HEK293 (cell line): ENCODE results near the gene ACTL8.

ENCODE experiments used
- CTCF ChIA-PET: fragments of 350-600 bp; formaldehyde crosslinking; extraction: SDS; loops from one replicate; lab custom pipeline; 2021; ENCODE audit warnings: antibody characterized with exemption; lab: Yijun Ruan, JAX
- POLR2A ChIA-PET: fragments of 300-600 bp; formaldehyde crosslinking; extraction: SDS; loops from one replicate; lab custom pipeline; 2020; ENCODE audit warnings: antibody characterized with exemption, inconsistent platforms; lab: Yijun Ruan, JAX
- H3K27ac ChIP-seq: fragments of 200-500 bp; sonication (Bioruptor generic); 2 replicates; pipeline ENCODE4 v1.5.1; 2014; ENCODE audit warnings: low read depth, low read length, control low read depth, inconsistent platforms; ENCODE audit errors: extremely low read depth
- H3K36me3 ChIP-seq, 2 experiments: fragments of 200-500 bp in 1 of 2; sonication (Bioruptor generic) in 1 of 2; 1 replicate in 1 of 2; 2 replicates in 1 of 2; pipeline ENCODE4 v1.5.1; 2014 to 2017; ENCODE audit warnings: inconsistent platforms in 2 of 2, low read length in 2 of 2; ENCODE audit not compliant: control insufficient read depth in 2 of 2, insufficient read depth in 1 of 2
- H3K4me1 ChIP-seq: fragments of 200-500 bp; sonication (Bioruptor generic); 2 replicates; pipeline ENCODE4 v1.5.1; 2014; ENCODE audit warnings: mild to moderate bottlenecking, low read length, inconsistent platforms; ENCODE audit not compliant: control insufficient read depth, insufficient read depth
- H3K4me3 ChIP-seq: 2 replicates; pipeline ENCODE4 v1.5.1; 2011; ENCODE audit warnings: low read depth, mild to moderate bottlenecking, control low read depth, low read length, moderate library complexity
- H3K9me3 ChIP-seq: fragments of 200-500 bp; sonication (Bioruptor generic); 2 replicates; pipeline ENCODE4 v1.5.1; 2014; ENCODE audit warnings: low read depth, low read length, inconsistent platforms; ENCODE audit not compliant: control insufficient read depth, insufficient read depth
- SCRT2 ChIP-seq: fragments of 450-650 bp; formaldehyde crosslinking; IDR thresholded peaks from 2 replicates; pipeline ENCODE4 v1.5.1; 2016; ENCODE audit warnings: missing biosample characterization, missing genetic modification characterization
- ZBTB17 ChIP-seq: fragments of 450-650 bp; formaldehyde crosslinking; IDR thresholded peaks from 2 replicates; pipeline ENCODE4 v1.5.1; 2016; ENCODE audit warnings: missing biosample characterization, missing genetic modification characterization
- ZBTB48 ChIP-seq: fragments of 450-650 bp; formaldehyde crosslinking; IDR thresholded peaks from 2 replicates; pipeline ENCODE4 v1.5.1; 2016; ENCODE audit warnings: missing biosample characterization, missing genetic modification characterization
- ZBTB7A ChIP-seq: fragments of 450-650 bp; formaldehyde crosslinking; IDR thresholded peaks from 2 replicates; pipeline ENCODE4 v1.5.1; 2016; ENCODE audit warnings: low read depth, missing biosample characterization, missing genetic modification characterization
- ZNF10 ChIP-seq: fragments of 450-650 bp; formaldehyde crosslinking; IDR thresholded peaks from 2 replicates; pipeline ENCODE4 v1.5.1; 2017; ENCODE audit warnings: missing biosample characterization, missing genetic modification characterization
- ZNF114 ChIP-seq: fragments of 450-650 bp; formaldehyde crosslinking; IDR thresholded peaks from 2 replicates; pipeline ENCODE4 v1.5.0; 2017; ENCODE audit warnings: missing biosample characterization, missing genetic modification characterization
- ZNF174 ChIP-seq: fragments of 450-650 bp; formaldehyde crosslinking; IDR thresholded peaks from 2 replicates; pipeline ENCODE4 v1.5.0; 2017; ENCODE audit warnings: missing biosample characterization, mild to moderate bottlenecking, missing genetic modification characterization
- ZNF24 ChIP-seq: fragments of 450-650 bp; formaldehyde crosslinking; IDR thresholded peaks from 2 replicates; pipeline ENCODE4 v1.5.1; 2016; ENCODE audit warnings: missing biosample characterization, missing genetic modification characterization
- ZNF302 ChIP-seq: fragments of 450-650 bp; formaldehyde crosslinking; IDR thresholded peaks from 2 replicates; pipeline ENCODE4 v1.5.1; 2016; ENCODE audit warnings: missing biosample characterization, missing genetic modification characterization, low read depth
- ZNF341 ChIP-seq: fragments of 450-650 bp; formaldehyde crosslinking; IDR thresholded peaks from 2 replicates; pipeline ENCODE4; 2016; ENCODE audit warnings: low read depth, missing biosample characterization, missing genetic modification characterization
- ZNF394 ChIP-seq: fragments of 450-650 bp; formaldehyde crosslinking; IDR thresholded peaks from 2 replicates; pipeline ENCODE4 v1.5.1; 2016; ENCODE audit warnings: missing biosample characterization, missing genetic modification characterization, mild to moderate bottlenecking, moderate library complexity, borderline replicate concordance
- ZNF423 ChIP-seq: fragments of 450-650 bp; formaldehyde crosslinking; IDR thresholded peaks from 2 replicates; pipeline ENCODE4 v1.5.1; 2016; ENCODE audit warnings: missing biosample characterization, missing genetic modification characterization
- ZNF433 ChIP-seq: fragments of 450-650 bp; formaldehyde crosslinking; IDR thresholded peaks from 2 replicates; pipeline ENCODE4 v1.5.1; 2016; ENCODE audit warnings: missing biosample characterization, missing genetic modification characterization, low read depth
- TF ChIP-seq, protein P1 (sequence below): fragments of 450-650 bp; formaldehyde crosslinking; IDR thresholded peaks from 2 replicates; pipeline ENCODE4 v1.5.1; 2016; ENCODE audit warnings: missing biosample characterization, missing genetic modification characterization
- TF ChIP-seq, protein P2 (sequence below): fragments of 450-650 bp; formaldehyde crosslinking; IDR thresholded peaks from 2 replicates; pipeline ENCODE4 v1.5.1; 2016; ENCODE audit warnings: missing biosample characterization, missing genetic modification characterization
- TF ChIP-seq, protein P3 (sequence below): fragments of 450-650 bp; formaldehyde crosslinking; IDR thresholded peaks from 2 replicates; pipeline ENCODE4 v1.5.1; 2017; ENCODE audit warnings: missing biosample characterization, mild to moderate bottlenecking, missing genetic modification characterization, moderate library complexity
- TF ChIP-seq, protein P4 (sequence below): fragments of 450-650 bp; IDR thresholded peaks from 2 replicates; pipeline ENCODE4 v1.5.1; 2018; ENCODE audit warnings: missing biosample characterization, mild to moderate bottlenecking, missing genetic modification characterization
- TF ChIP-seq, protein P5 (sequence below): fragments of 450-650 bp; formaldehyde crosslinking; conservative IDR thresholded peaks from 2 replicates; pipeline ENCODE4 v1.5.1; 2016; ENCODE audit warnings: low read depth, missing biosample characterization, missing genetic modification characterization

Gene ACTL8

DNA sequence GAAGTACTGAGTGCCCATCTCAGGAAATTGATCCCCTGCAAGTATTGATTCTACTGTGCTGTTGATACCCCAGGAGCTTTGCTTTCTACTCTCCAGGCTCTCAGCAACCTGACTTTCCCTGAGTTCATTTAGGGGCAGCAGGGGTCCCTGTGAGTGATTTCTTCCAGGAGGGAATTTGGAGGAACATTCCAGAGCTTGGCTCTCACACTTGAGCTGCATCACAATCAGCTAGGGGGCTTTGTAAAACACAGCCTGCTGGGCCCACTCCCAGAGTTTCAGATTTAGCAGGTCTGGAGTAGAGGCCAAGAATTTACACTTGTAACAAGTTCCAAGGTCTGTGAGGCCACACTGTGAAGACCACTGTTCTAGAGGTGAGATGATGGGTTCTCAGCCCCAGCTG is 16.1 kb upstream of the ACTL8 start:
- CTCF ChIA-PET = interaction anchor here (0.7 to 1.2 kb wide), 2 partner anchors 17 to 86 kb away, joined by 3 read pairs; no protein-coding TSS in a partner anchor
- Histone ChIP-seq H3K4me1 (no peaks in the 10 kb centered on the region), H3K27ac (no peak overlapping the region), H3K4me3 (no peak overlapping the region), H3K36me3 (no peaks in the 10 kb centered on the region), H3K9me3 (no peaks in the 10 kb centered on the region)
- POLR2A ChIA-PET = interaction anchor here (0.7 kb wide), 1 partner anchor 123 kb away, joined by 5 read pairs; no protein-coding TSS in a partner anchor
- TF ChIP-seq ZBTB7A (no peak), ZNF302 (tag by site-specific recombination) (no peak), ZNF394 (tag by site-specific recombination) (no peak), ZNF10 (tag by site-specific recombination) (no peak), SCRT2 (tag by site-specific recombination) (no peak), ZNF174 (tag by site-specific recombination) (no peak), ZBTB48 (tag by site-specific recombination) (no peak)
- TF ChIP-seq, protein P1, sequence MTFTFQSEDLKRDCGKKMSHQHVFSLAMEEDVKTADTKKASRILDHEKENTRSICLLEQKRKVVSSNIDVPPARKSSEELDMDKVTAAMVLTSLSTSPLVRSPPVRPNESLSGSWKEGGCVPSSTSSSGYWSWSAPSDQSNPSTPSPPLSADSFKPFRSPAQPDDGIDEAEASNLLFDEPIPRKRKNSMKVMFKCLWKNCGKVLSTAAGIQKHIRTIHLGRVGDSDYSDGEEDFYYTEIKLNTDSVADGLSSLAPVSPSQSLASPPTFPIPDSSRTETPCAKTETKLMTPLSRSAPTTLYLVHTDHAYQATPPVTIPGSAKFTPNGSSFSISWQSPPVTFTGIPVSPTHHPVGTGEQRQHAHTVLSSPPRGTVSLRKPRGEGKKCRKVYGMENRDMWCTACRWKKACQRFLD (tag by site-specific recombination) = no peak
- TF ChIP-seq, protein P2, sequence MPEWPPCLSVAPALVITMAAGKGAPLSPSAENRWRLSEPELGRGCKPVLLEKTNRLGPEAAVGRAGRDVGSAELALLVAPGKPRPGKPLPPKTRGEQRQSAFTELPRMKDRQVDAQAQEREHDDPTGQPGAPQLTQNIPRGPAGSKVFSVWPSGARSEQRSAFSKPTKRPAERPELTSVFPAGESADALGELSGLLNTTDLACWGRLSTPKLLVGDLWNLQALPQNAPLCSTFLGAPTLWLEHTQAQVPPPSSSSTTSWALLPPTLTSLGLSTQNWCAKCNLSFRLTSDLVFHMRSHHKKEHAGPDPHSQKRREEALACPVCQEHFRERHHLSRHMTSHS (tag by site-specific recombination) = no peak
- TF ChIP-seq, protein P3, sequence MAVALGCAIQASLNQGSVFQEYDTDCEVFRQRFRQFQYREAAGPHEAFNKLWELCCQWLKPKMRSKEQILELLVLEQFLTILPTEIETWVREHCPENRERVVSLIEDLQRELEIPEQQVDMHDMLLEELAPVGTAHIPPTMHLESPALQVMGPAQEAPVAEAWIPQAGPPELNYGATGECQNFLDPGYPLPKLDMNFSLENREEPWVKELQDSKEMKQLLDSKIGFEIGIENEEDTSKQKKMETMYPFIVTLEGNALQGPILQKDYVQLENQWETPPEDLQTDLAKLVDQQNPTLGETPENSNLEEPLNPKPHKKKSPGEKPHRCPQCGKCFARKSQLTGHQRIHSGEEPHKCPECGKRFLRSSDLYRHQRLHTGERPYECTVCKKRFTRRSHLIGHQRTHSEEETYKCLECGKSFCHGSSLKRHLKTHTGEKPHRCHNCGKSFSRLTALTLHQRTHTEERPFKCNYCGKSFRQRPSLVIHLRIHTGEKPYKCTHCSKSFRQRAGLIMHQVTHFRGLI (tag by site-specific recombination) = no peak

DNA sequence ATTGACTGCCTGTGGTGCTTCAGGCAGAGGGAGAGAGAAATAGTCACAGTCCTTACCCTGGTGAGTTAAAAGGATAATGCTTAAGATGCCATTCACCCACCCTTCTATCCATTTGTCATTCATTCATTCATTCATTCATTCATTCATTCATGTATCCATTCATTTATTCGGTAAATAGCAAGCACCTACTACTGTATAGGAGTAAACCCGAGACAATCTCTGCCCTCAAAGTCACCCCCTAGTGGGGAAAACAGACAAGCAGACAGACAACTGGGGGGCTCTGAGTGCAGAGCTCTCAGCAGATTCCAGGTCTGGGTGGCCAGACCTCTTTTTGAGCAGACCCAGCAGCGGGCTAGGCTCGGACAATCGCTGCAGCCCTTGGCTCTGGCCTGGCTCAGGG is 14.1 kb upstream of the ACTL8 start:
- Histone ChIP-seq H3K9me3 (no peaks in the 10 kb centered on the region), H3K27ac (no peak overlapping the region), H3K4me1 (no peaks in the 10 kb centered on the region), H3K36me3 (no peaks in the 10 kb centered on the region), H3K4me3 (no peak overlapping the region)
- ChIA-PET POLR2A (no interaction called here), CTCF (no interaction called here)
- TF ChIP-seq ZNF114 (tag by site-specific recombination) (no peak), ZNF341 (no peak), ZNF423 (tag by site-specific recombination) (no peak), ZNF24 (tag by site-specific recombination) (0 out of 2 replicates have a peak, but pooled peaks have one; percentile 67), ZNF433 (tag by site-specific recombination) (no peak), ZBTB17 (tag by site-specific recombination) (no peak)
- TF ChIP-seq, protein P4, sequence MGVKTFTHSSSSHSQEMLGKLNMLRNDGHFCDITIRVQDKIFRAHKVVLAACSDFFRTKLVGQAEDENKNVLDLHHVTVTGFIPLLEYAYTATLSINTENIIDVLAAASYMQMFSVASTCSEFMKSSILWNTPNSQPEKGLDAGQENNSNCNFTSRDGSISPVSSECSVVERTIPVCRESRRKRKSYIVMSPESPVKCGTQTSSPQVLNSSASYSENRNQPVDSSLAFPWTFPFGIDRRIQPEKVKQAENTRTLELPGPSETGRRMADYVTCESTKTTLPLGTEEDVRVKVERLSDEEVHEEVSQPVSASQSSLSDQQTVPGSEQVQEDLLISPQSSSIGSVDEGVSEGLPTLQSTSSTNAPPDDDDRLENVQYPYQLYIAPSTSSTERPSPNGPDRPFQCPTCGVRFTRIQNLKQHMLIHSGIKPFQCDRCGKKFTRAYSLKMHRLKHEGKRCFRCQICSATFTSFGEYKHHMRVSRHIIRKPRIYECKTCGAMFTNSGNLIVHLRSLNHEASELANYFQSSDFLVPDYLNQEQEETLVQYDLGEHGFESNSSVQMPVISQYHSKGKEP (tag by site-specific recombination) = no peak
- TF ChIP-seq, protein P5, sequence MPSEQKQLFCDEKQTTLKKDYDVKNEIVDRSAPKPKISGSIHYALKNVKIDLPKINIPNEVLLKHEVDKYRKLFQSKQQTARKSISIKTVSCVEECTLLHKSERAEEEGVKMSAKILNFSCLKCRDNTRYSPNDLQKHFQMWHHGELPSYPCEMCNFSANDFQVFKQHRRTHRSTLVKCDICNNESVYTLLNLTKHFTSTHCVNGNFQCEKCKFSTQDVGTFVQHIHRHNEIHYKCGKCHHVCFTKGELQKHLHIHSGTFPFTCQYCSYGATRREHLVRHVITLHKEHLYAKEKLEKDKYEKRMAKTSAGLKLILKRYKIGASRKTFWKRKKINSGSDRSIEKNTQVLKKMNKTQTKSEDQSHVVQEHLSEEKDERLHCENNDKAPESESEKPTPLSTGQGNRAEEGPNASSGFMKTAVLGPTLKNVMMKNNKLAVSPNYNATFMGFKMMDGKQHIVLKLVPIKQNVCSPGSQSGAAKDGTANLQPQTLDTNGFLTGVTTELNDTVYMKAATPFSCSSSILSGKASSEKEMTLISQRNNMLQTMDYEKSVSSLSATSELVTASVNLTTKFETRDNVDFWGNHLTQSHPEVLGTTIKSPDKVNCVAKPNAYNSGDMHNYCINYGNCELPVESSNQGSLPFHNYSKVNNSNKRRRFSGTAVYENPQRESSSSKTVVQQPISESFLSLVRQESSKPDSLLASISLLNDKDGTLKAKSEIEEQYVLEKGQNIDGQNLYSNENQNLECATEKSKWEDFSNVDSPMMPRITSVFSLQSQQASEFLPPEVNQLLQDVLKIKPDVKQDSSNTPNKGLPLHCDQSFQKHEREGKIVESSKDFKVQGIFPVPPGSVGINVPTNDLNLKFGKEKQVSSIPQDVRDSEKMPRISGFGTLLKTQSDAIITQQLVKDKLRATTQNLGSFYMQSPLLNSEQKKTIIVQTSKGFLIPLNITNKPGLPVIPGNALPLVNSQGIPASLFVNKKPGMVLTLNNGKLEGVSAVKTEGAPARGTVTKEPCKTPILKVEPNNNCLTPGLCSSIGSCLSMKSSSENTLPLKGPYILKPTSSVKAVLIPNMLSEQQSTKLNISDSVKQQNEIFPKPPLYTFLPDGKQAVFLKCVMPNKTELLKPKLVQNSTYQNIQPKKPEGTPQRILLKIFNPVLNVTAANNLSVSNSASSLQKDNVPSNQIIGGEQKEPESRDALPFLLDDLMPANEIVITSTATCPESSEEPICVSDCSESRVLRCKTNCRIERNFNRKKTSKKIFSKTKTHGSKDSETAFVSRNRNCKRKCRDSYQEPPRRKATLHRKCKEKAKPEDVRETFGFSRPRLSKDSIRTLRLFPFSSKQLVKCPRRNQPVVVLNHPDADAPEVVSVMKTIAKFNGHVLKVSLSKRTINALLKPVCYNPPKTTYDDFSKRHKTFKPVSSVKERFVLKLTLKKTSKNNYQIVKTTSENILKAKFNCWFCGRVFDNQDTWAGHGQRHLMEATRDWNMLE = no peak
